Muscle layer of colon (tissue), 2 donors: ENCODE data around the gene HSD11B2.

Experiments
- H3K27ac ChIP-seq: one replicate; pipeline ENCODE4 v1.7.0; 2013; ENCODE audit warnings: low read depth, mild to moderate bottlenecking, low read length, moderate library complexity
- H3K27me3 ChIP-seq, 2 donors: one replicate each; pipeline ENCODE4 v1.7.0; 2013; ENCODE audit warnings: low read length in 2 of 2, mild to moderate bottlenecking in 2 of 2; ENCODE audit not compliant: insufficient read depth in 2 of 2, control insufficient read depth in 1 of 2
- H3K36me3 ChIP-seq: one replicate; pipeline ENCODE4 v1.7.0; 2013; ENCODE audit warnings: mild to moderate bottlenecking, low read length; ENCODE audit not compliant: insufficient read depth
- H3K4me1 ChIP-seq: one replicate; pipeline ENCODE4 v1.7.0; 2013; ENCODE audit warnings: mild to moderate bottlenecking, low read length; ENCODE audit not compliant: insufficient read depth
- H3K4me3 ChIP-seq, 2 donors: one replicate each; pipeline ENCODE4 v1.7.0; 2013; ENCODE audit warnings: low read length in 2 of 2, low read depth in 1 of 2, mild to moderate bottlenecking in 1 of 2, moderate library complexity in 1 of 2
- H3K9ac ChIP-seq: one replicate; pipeline ENCODE4 v1.7.0; 2013; ENCODE audit warnings: low read length
- H3K9me3 ChIP-seq: one replicate; pipeline ENCODE4 v1.7.0; 2013; ENCODE audit warnings: mild to moderate bottlenecking, low read length
- donor health status: abdominal sarcoma.
- donor health status: Adenocarcinoma of cecum.

The HSD11B2 gene

GRCh38 chr16:67391424-67392300, 39.3 kb upstream of the HSD11B2 start:
- Histone ChIP-seq H3K27ac (no peak overlapping the region), H3K9me3 (no peaks in the 10 kb centered on the region), H3K27me3 (peaks cover 0 to 11% of the 10 kb centered on the region in 2 donors), H3K4me1 (peaks cover 50% of the 10 kb centered on the region), H3K36me3 (no peaks in the 10 kb centered on the region), H3K9ac (no peak overlapping the region), H3K4me3 (peak overlapping the region; percentile 25 to 81)

GRCh38 chr16:67392301-67393059, 38.4 kb upstream of the HSD11B2 start:
- Histone ChIP-seq H3K9me3 (no peaks in the 10 kb centered on the region), H3K4me1 (peaks cover 58% of the 10 kb centered on the region), H3K36me3 (no peaks in the 10 kb centered on the region), H3K27me3 (peaks cover 0 to 11% of the 10 kb centered on the region in 2 donors), H3K4me3 (peak overlapping the region; percentile 25 to 81), H3K9ac (peak overlapping the region; percentile 42), H3K27ac (peak overlapping the region; percentile 49)

GRCh38 chr16:67393111-67393787, 37.7 kb upstream of the HSD11B2 start, which contains the start of gene TPPP3:
Gene TPPP3, minus strand, starts transcription at chr16:67393498. Its CDS starts 2,387 bp downstream, at chr16:67391111.
- Histone ChIP-seq H3K4me1 (peaks cover 59% of the 10 kb centered on the region), H3K27me3 (peaks cover 0 to 11% of the 10 kb centered on the region in 2 donors), H3K9me3 (no peaks in the 10 kb centered on the region), H3K36me3 (no peaks in the 10 kb centered on the region), H3K27ac (peak within 1 kb of the TSS; percentile 52), H3K4me3 (peak within 1 kb of the TSS; percentile 25 to 81), H3K9ac (peak within 1 kb of the TSS; percentile 42)

GRCh38 chr16:67393788-67394154, 37.1 kb upstream of the HSD11B2 start:
- Histone ChIP-seq H3K4me3 (peak overlapping the region; percentile 25 to 56), H3K27me3 (peaks cover 0 to 11% of the 10 kb centered on the region in 2 donors), H3K9ac (no peak overlapping the region), H3K9me3 (no peaks in the 10 kb centered on the region), H3K27ac (peak overlapping the region; percentile 52), H3K36me3 (no peaks in the 10 kb centered on the region), H3K4me1 (peaks cover 61% of the 10 kb centered on the region)

GRCh38 chr16:67394155-67395104, 36.5 kb upstream of the HSD11B2 start:
- Histone ChIP-seq H3K9me3 (no peaks in the 10 kb centered on the region), H3K4me1 (peaks cover 68% of the 10 kb centered on the region), H3K27me3 (peaks cover 0 to 11% of the 10 kb centered on the region in 2 donors), H3K27ac (peak overlapping the region; percentile 52), H3K36me3 (no peaks in the 10 kb centered on the region), H3K9ac (no peak overlapping the region), H3K4me3 (peak overlapping the region in 1 of 2 donors; percentile 56)

GRCh38 chr16:67395105-67395457, 35.8 kb upstream of the HSD11B2 start:
- Histone ChIP-seq H3K9ac (no peak overlapping the region), H3K4me1 (peaks cover 64% of the 10 kb centered on the region), H3K27ac (no peak overlapping the region), H3K36me3 (no peaks in the 10 kb centered on the region), H3K4me3 (no peak overlapping the region), H3K27me3 (peaks cover 0 to 11% of the 10 kb centered on the region in 2 donors), H3K9me3 (no peaks in the 10 kb centered on the region)

GRCh38 chr16:67395458-67396158, 35.3 kb upstream of the HSD11B2 start:
- peaks cover 0 to 11% of the 10 kb centered on the region in 2 donors for H3K27me3 ChIP-seq
- H3K4me3 ChIP-seq, result no peak overlapping the region
- H3K27ac ChIP-seq, result no peak overlapping the region
- no peaks in the 10 kb centered on the region for H3K36me3 ChIP-seq
- no peak overlapping the region for H3K9ac ChIP-seq
- peaks cover 63% of the 10 kb centered on the region for H3K4me1 ChIP-seq
- H3K9me3 ChIP-seq, result no peaks in the 10 kb centered on the region

GRCh38 chr16:67396159-67397035, 34.5 kb upstream of the HSD11B2 start:
- H3K4me1 ChIP-seq, result peaks cover 56% of the 10 kb centered on the region
- H3K9me3 ChIP-seq, result no peaks in the 10 kb centered on the region
- H3K27me3 ChIP-seq, result peaks cover 0 to 11% of the 10 kb centered on the region in 2 donors
- H3K27ac ChIP-seq, result peak overlapping the region; percentile 27
- H3K36me3 ChIP-seq, result no peaks in the 10 kb centered on the region
- no peak overlapping the region for H3K9ac ChIP-seq
- H3K4me3 ChIP-seq, result peak overlapping the region in 1 of 2 donors; percentile 23

- Histone ChIP-seq H3K27ac (peak overlapping the region; percentile 27), H3K4me1 (peaks cover 47% of the 10 kb centered on the region)
These were observed 33.7 kb upstream of the HSD11B2 start for GRCh38 chr16:67397036-67397801.

More at GRCh38 chr16:67397036-67397801, 33.7 kb upstream of the HSD11B2 start:
- no peaks in the 10 kb centered on the region for H3K36me3 ChIP-seq
- no peak overlapping the region for H3K9ac ChIP-seq
- no peaks in the 10 kb centered on the region for H3K9me3 ChIP-seq
- peaks cover 0 to 11% of the 10 kb centered on the region in 2 donors for H3K27me3 ChIP-seq
- H3K4me3 ChIP-seq, result peak overlapping the region in 1 of 2 donors; percentile 23
